K562 treated with DMSO at 1 percent for 4 hours (cell line): ENCODE measurements around the gene KRTAP5-1. TPM values are rescaled to one million over a fixed set of nuclear protein-coding genes. Genes with fewer than 3 reads are reported as not detected.

Experiments
- total RNA-seq: library from RNA; unstranded; fragments of 300-600 nt; gene quantifications from 2 replicates; pipeline ENCODE4 v1.2.3, GENCODE V29; 2022; ENCODE audit not compliant: insufficient read depth

Gene KRTAP5-1, protein sequence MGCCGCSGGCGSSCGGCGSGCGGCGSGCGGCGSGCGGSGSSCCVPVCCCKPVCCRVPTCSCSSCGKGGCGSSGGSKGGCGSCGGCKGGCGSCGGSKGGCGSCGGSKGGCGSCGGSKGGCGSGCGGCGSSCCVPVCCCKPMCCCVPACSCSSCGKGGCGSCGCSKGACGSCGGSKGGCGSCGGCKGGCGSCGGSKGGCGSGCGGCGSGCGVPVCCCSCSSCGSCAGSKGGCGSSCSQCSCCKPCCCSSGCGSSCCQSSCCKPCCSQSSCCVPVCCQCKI
- not detected in 2 replicates for total RNA-seq

DNA sequence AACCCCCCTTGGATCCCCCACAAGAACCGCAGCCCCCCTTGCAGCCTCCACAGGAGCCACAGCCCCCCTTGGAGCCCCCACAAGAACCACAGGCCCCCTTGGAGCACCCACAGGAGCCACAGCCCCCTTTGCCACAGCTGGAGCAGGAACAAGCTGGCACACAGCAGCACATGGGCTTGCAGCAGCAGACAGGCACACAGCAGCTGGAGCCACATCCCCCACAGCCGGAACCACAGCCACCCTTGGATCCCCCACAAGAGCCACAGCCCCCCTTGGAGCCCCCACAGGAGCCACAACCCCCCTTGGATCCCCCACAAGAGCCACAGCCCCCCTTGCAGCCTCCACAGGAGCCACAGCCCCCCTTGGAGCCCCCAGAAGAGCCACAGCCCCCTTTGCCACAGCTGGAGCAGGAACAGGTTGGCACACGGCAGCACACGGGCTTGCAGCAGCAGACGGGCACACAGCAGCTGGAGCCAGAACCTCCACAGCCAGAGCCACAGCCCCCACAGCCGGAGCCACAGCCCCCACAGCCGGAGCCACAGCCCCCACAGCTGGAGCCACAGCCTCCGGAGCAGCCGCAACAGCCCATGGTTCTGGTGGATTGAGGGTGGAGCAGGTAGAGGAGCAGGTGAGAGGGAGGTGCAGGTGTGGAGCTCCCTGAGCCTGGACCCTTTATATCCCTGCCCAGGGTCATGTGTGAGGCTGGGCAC is at the start of gene KRTAP5-1:
KRTAP5-1 (minus strand) TSS at position 623 of the 710 bp plus-strand sequence; CDS start at position 589, 34 bp downstream.

GRCh38 chr11:1629326-1630185 is 44.5 kb upstream of the KRTAP5-1 start, which contains the start of gene KRTAP5-5:
TSS of gene KRTAP5-5 (plus strand) at chr11:1629775. CDS start at chr11:1629841, 66 bp downstream.

GRCh38 chr11:1622086-1622485 is 37.0 kb upstream of the KRTAP5-1 start, which contains the start of gene KRTAP5-4:
TSS of gene KRTAP5-4 (minus strand) at chr11:1622138. CDS start at chr11:1622093, 45 bp downstream.

GRCh38 chr11:1608363-1608762 is 23.3 kb upstream of the KRTAP5-1 start, which contains the start of gene KRTAP5-3:
TSS of gene KRTAP5-3 (minus strand) at chr11:1608463. CDS start at chr11:1608385, 78 bp downstream.

DNA sequence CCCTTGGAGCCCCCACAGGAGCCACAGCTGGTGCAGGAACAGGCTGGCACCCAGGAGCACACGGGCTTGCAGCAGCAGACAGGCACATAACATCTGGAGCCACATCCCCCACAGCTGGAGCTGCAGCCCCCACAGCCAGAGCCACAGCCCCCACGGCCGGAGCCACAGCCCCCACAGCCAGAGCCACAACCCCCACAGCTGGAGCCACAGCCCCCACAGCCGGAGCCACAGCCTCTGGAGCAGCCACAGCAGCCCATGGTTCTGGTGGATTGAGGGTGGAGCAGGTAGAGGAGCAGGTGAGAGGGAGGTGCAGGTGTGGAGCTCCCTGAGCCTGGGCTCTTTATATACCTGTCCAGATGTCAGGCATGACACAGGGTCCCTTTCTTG is 12.9 kb upstream of the KRTAP5-1 start, which contains the start of gene KRTAP5-2:
KRTAP5-2 (minus strand) TSS at position 301 of the 387 bp plus-strand sequence; CDS start at position 257, 44 bp downstream.

DNA sequence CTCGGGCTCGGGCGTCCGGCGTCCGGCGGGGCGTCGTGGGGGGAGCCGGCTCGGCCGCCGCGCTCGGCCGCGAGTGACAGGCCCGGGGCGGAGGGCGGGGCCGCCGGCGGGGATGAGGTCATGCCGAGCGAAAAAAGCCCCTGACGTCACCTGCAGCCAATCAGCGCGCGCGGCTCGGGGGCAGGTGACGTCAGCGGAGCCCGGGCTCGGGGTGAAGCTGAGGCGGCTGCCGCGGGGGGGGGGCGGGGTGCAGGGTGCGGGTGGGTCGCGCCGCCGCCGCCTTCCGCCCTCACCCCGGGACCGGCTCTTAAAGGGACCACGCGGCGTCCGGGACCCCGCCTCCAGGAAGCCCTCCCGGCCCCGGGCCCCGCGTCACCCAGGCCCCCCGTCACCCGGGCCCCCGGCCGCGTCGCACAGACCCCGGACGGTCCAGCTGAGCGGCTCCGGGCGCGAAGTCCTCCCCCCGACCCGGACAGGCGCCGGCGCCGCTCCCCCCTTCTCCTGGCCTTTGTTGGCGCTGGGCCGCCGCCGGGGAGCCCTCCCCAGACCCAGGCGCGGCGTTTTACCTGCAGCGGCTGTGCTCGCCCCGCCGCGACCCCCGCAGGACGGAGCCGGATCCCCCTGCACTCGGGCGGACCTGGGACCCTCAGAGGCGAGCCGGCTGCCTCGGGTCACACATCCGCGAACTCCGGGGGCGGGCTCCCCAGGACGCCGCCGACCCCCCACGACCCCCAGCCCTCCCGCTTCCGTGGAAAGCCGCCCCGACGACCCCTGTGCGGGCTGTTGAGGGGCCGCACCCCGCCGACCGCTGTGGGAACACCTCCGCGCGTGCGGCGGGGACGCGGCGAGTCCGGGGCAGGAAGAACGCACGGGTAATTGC is 12.6 kb downstream of the KRTAP5-1 start, which contains the start of gene DUSP8:
DUSP8 (minus strand) TSS at position 75 of the 880 bp plus-strand sequence. CDS start 6,445 bp downstream, outside the sequence.

Other genes with a start within 250 kb of the KRTAP5-1 start
- gene BRSK2, start 195.3 kb downstream of the KRTAP5-1 start, total RNA-seq, result not detected in 2 replicates
- 35.3 and 42.1 TPM in 2 replicates for gene MOB2, start 98.5 kb downstream of the KRTAP5-1 start, total RNA-seq
- gene DUSP8, start 13.0 kb downstream of the KRTAP5-1 start, total RNA-seq, result 0.69 and 1.3 TPM in 2 replicates
- gene KRTAP5-2, start 13.0 kb upstream of the KRTAP5-1 start, total RNA-seq, result not detected in 2 replicates
- gene KRTAP5-3, start 23.2 kb upstream of the KRTAP5-1 start, total RNA-seq, result not detected in 2 replicates
- not detected in 2 replicates for gene KRTAP5-4, start 36.9 kb upstream of the KRTAP5-1 start, total RNA-seq
- not detected in 2 replicates for gene KRTAP5-5, start 44.5 kb upstream of the KRTAP5-1 start, total RNA-seq
- gene KRTAP5-6, start 111.9 kb upstream of the KRTAP5-1 start, total RNA-seq, result not detected in 2 replicates
- 0.51 TPM in 1 of 2 replicates, not detected in the other for gene IFITM10, start 165.3 kb upstream of the KRTAP5-1 start, total RNA-seq
- 399 and 434 TPM in 2 replicates for gene CTSD, start 178.6 kb upstream of the KRTAP5-1 start, total RNA-seq
- not detected in 2 replicates for gene SYT8, start 249.7 kb upstream of the KRTAP5-1 start, total RNA-seq